Liver (tissue), 9 donors: Measurements from ENCODE around the gene CNTD1. TPM values are rescaled to one million over a fixed set of nuclear protein-coding genes. Genes with fewer than 3 reads are reported as not detected.

Experiments
- DNase-seq: peaks from one replicate; pipeline ENCODE4 v3.0.0-alpha.2; 2017; ENCODE audit warnings: low spot score
- H3K27ac ChIP-seq, 2 donors: one replicate each; pipeline ENCODE4 v1.7.0; 2013; ENCODE audit warnings: inconsistent platforms in 2 of 2, low read length in 2 of 2, control low read depth in 1 of 2, low read depth in 1 of 2, mild to moderate bottlenecking in 1 of 2
- H3K27me3 ChIP-seq, 4 donors: one replicate each; pipeline versions ENCODE4 v1.6.1 to v1.7.0; 2013; ENCODE audit warnings: low read length in 3 of 4, inconsistent platforms in 1 of 4, mild to moderate bottlenecking in 1 of 4, moderate library complexity in 1 of 4; ENCODE audit not compliant: control insufficient read depth in 4 of 4, insufficient read depth in 4 of 4
- H3K36me3 ChIP-seq, 4 donors: one replicate each; pipeline versions ENCODE4 v1.6.1 to v1.7.0; 2013; ENCODE audit warnings: low read length in 3 of 4, mild to moderate bottlenecking in 3 of 4, low read depth in 1 of 4, moderate library complexity in 1 of 4; ENCODE audit not compliant: control insufficient read depth in 4 of 4, insufficient read depth in 3 of 4
- H3K4me1 ChIP-seq, 4 donors: one replicate each; pipeline versions ENCODE4 v1.6.1 to v1.7.0; 2013; ENCODE audit warnings: low read length in 3 of 4, mild to moderate bottlenecking in 3 of 4, moderate library complexity in 1 of 4; ENCODE audit not compliant: control insufficient read depth in 4 of 4, insufficient read depth in 4 of 4
- H3K4me3 ChIP-seq, 3 donors: one replicate each; pipeline versions ENCODE4 v1.6.1 to v1.7.0; 2013; ENCODE audit warnings: low read length in 3 of 3, control low read depth in 1 of 3, low read depth in 1 of 3, mild to moderate bottlenecking in 1 of 3
- H3K9ac ChIP-seq, 2 donors: one replicate each; pipeline ENCODE4 v1.7.0; 2013; ENCODE audit warnings: low read length in 2 of 2, mild to moderate bottlenecking in 2 of 2, moderate library complexity in 2 of 2, control low read depth in 1 of 2, low read depth in 1 of 2
- H3K9me3 ChIP-seq, 4 donors: one replicate each; pipeline versions ENCODE4 v1.6.1 to v1.7.0; 2013; ENCODE audit warnings: low read length in 3 of 4; ENCODE audit not compliant: control insufficient read depth in 4 of 4
- ATF3 ChIP-seq: IDR thresholded peaks from 2 replicates; pipeline ENCODE4 v1.6.1; 2016; ENCODE audit warnings: antibody characterized with exemption
- CTCF ChIP-seq: fragments of 150-350 bp; IDR thresholded peaks from 2 replicates; pipeline ENCODE4 v1.5.1; 2017; ENCODE audit warnings: improper control_type of control experiment, low read depth, low read length; ENCODE audit not compliant: missing input control
- EGR1 ChIP-seq, 2 donors: IDR thresholded peaks; 2 replicates each; pipeline ENCODE4 v1.6.1; 2016 to 2018; ENCODE audit warnings: antibody characterized with exemption in 2 of 2, low read depth in 2 of 2
- FOXA1 ChIP-seq: IDR thresholded peaks from 2 replicates; pipeline ENCODE4 v1.6.1; 2016; ENCODE audit warnings: antibody characterized with exemption
- FOXA2 ChIP-seq: IDR thresholded peaks from 2 replicates; pipeline ENCODE4 v1.6.1; 2016; ENCODE audit warnings: antibody characterized with exemption
- GABPA ChIP-seq, 2 donors: IDR thresholded peaks in 1 of 2; conservative IDR thresholded peaks in 1 of 2; 2 replicates each; pipeline ENCODE4 v1.6.1; 2016; ENCODE audit warnings: antibody characterized with exemption in 2 of 2, mild to moderate bottlenecking in 1 of 2, moderate library complexity in 1 of 2
- HNF4A ChIP-seq, 2 donors: conservative IDR thresholded peaks; 2 replicates each; pipeline ENCODE4 v1.6.1; 2016; ENCODE audit warnings: antibody characterized with exemption in 2 of 2, mild to moderate bottlenecking in 2 of 2
- HNF4G ChIP-seq: IDR thresholded peaks from 2 replicates; pipeline ENCODE4 v1.6.1; 2016; ENCODE audit warnings: antibody characterized with exemption
- JUND ChIP-seq, 2 donors: IDR thresholded peaks; 2 replicates each; pipeline ENCODE4 v1.6.1; 2016; ENCODE audit warnings: antibody characterized with exemption in 2 of 2
- MAX ChIP-seq: IDR thresholded peaks from 2 replicates; pipeline ENCODE4 v1.6.1; 2016; ENCODE audit warnings: antibody characterized with exemption
- NR2F2 ChIP-seq: IDR thresholded peaks from 2 replicates; pipeline ENCODE4 v1.6.1; 2016; ENCODE audit warnings: antibody characterized with exemption
- RAD21 ChIP-seq, 2 donors: IDR thresholded peaks; 2 replicates each; pipeline ENCODE4 v1.6.1; 2016; ENCODE audit warnings: antibody characterized with exemption in 2 of 2, mild to moderate bottlenecking in 2 of 2
- REST ChIP-seq: IDR thresholded peaks from 2 replicates; pipeline ENCODE4 v1.6.1; 2016; ENCODE audit warnings: antibody characterized with exemption, mild to moderate bottlenecking
- RXRA ChIP-seq, 2 donors: IDR thresholded peaks; 2 replicates each; pipeline ENCODE4 v1.6.1; 2017 to 2018; ENCODE audit warnings: antibody characterized with exemption in 2 of 2, mild to moderate bottlenecking in 1 of 2
- SP1 ChIP-seq: IDR thresholded peaks from 2 replicates; pipeline ENCODE4 v1.6.1; 2018; ENCODE audit warnings: antibody characterized with exemption, mild to moderate bottlenecking
- TAF1 ChIP-seq: conservative IDR thresholded peaks from 2 replicates; pipeline ENCODE4 v1.6.1; 2016; ENCODE audit warnings: antibody characterized with exemption, mild to moderate bottlenecking
- YY1 ChIP-seq: IDR thresholded peaks from 2 replicates; pipeline ENCODE4 v1.6.1; 2016; ENCODE audit warnings: antibody characterized with exemption, mild to moderate bottlenecking
- WGBS: extraction: QIAGEN DNeasy Blood & Tissue Kit; methylation state at CpG from one replicate; pipeline ENCODE4 v1.1.7; 2013; 5-methylcytosine and 5-hydroxymethylcytosine counted together
- polyA plus RNA-seq, 2 donors: library from polyadenylated mRNA; stranded (reverse) in 1 of 2; unstranded in 1 of 2; fragments of 200-250 nt in 1 of 2; fragments of >200 nt in 1 of 2; fragmentation: Nextera tagmentation in 1 of 2; extraction: Ambion mirVana in 1 of 2; gene quantifications; one replicate each; pipeline versions ENCODE4 v1.2.1 to v1.2.3, GENCODE V29; 2013 to 2015
- total RNA-seq, 2 donors: library from RNA; depleted of rRNA; stranded (reverse); fragments of >200 nt; gene quantifications; one replicate each; pipeline ENCODE4 v1.2.3, GENCODE V29; 2014
- donor health status: healthy.
- donor health status: healthy.
- donor health status: healthy.
- donor health status: healthy.
- donor health status: healthy.

The CNTD1 gene
- total and polyA plus RNA-seq, 4 donors = 0.28 to 0.93 (median 0.89) TPM; not detected in 1

- DNase-seq = no peak
- Histone ChIP-seq H3K27me3 (no peaks in the 10 kb centered on the region), H3K27ac (peak overlapping the region; percentile 87 to 95), H3K4me1 (peaks cover 2 to 32% (median 24%) of the 10 kb centered on the region in 4 donors), H3K4me3 (peak overlapping the region; percentile 76 to 98 (median 94)), H3K9ac (peak overlapping the region; percentile 94 to 98), H3K36me3 (peaks cover 7 to 23% (median 16%) of the 10 kb centered on the region in 4 donors), H3K9me3 (no peaks in the 10 kb centered on the region)
- TF ChIP-seq RAD21 (IDR thresholded peaks at IDR 0.05) (no peak), CTCF (no peak), REST (no peak), FOXA2 (no peak), MAX (no peak), GABPA (IDR thresholded peaks at IDR 0.05 in 1 of 2, conservative IDR thresholded peaks at IDR 0.05 in 1 of 2) (no peak), TAF1 (no peak), YY1 (no peak), ATF3 (no peak), NR2F2 (no peak), SP1 (no peak), HNF4G (no peak), RXRA (IDR thresholded peaks at IDR 0.05) (no peak), FOXA1 (no peak), HNF4A (conservative IDR thresholded peaks at IDR 0.05) (no peak)
- 8% methylated on average over 18 of the region's 18 CpGs for WGBS
Observed at GRCh38 chr17:42833767-42834422, 35.2 kb downstream of the CNTD1 start.

GRCh38 chr17:42835732-42836131 is 37.1 kb downstream of the CNTD1 start:
- peaks cover 13 to 34% (median 27%) of the 10 kb centered on the region in 4 donors for H3K36me3 ChIP-seq
- H3K4me1 ChIP-seq = peaks cover 2 to 32% (median 24%) of the 10 kb centered on the region in 4 donors
- H3K4me3 ChIP-seq = no peak overlapping the region
- H3K9me3 ChIP-seq = no peaks in the 10 kb centered on the region
- WGBS = 95% methylated on average over 6 of the region's 6 CpGs
- TF ChIP-seq HNF4A (conservative IDR thresholded peaks at IDR 0.05) (no peak), EGR1 (IDR thresholded peaks at IDR 0.05; ENCODE audit: low read depth in 2 of 2) (no peak), GABPA (IDR thresholded peaks at IDR 0.05 in 1 of 2, conservative IDR thresholded peaks at IDR 0.05 in 1 of 2) (no peak), MAX (no peak), JUND (IDR thresholded peaks at IDR 0.05) (no peak), CTCF (no peak), TAF1 (no peak), RAD21 (IDR thresholded peaks at IDR 0.05) (no peak), NR2F2 (no peak), ATF3 (no peak), FOXA1 (no peak), YY1 (no peak), RXRA (IDR thresholded peaks at IDR 0.05) (no peak)
- no peak for DNase-seq
- no peaks in the 10 kb centered on the region for H3K27me3 ChIP-seq
- H3K27ac ChIP-seq = no peak overlapping the region
- no peak overlapping the region for H3K9ac ChIP-seq
